H1 (cell line): ENCODE results near the gene ABCD1. TPM values are rescaled to one million over a fixed set of nuclear protein-coding genes. Genes with fewer than 3 reads are reported as not detected.

ENCODE experiments used
- CTCF ChIA-PET: fragments of 300-600 bp; sonication (Branson Sonifier 250); formaldehyde crosslinking; loops from one replicate; lab custom pipeline; 2021; ENCODE audit not compliant: partially characterized antibody; lab: Charles Lee
- POLR2A ChIA-PET: fragments of 300-600 bp; sonication (Branson Sonifier 250); formaldehyde crosslinking; loops from one replicate; lab custom pipeline; 2021; ENCODE audit warnings: inconsistent platforms; ENCODE audit not compliant: partially characterized antibody; lab: Charles Lee
- DNase-seq, 2 experiments: peaks; one replicate each; pipeline versions ENCODE4 v3.0.0 to v3.0.0-alpha.2; 2010 to 2022; ENCODE audit warnings: low spot score in 2 of 2, low read depth in 1 of 2, mixed read lengths in 1 of 2
- FAIRE-seq: peaks from 2 replicates; lab custom pipeline; 2011; peaks lifted over from hg19 to GRCh38; lab: Jason Lieb, UNC
- H2AFZ ChIP-seq: 2 replicates; pipeline ENCODE4 v1.8.1; 2012; ENCODE audit warnings: low read length, inconsistent platforms
- H2AK5ac ChIP-seq: 2 replicates; pipeline ENCODE4 v1.6.1; 2013; ENCODE audit warnings: low read depth, low read length
- H2BK120ac ChIP-seq: replicated peaks from 2 replicates; pipeline ENCODE3; 2013; ENCODE audit warnings: low read depth, low read length, inconsistent platforms
- H2BK12ac ChIP-seq: 2 replicates; pipeline ENCODE4 v1.6.1; 2013; ENCODE audit warnings: low read depth, low read length
- H2BK15ac ChIP-seq: 2 replicates; pipeline ENCODE4 v1.6.1; 2013; ENCODE audit warnings: low read length
- H2BK20ac ChIP-seq: 2 replicates; pipeline ENCODE4 v1.6.1; 2013; ENCODE audit warnings: low read length
- H2BK5ac ChIP-seq: 2 replicates; pipeline ENCODE4 v1.6.1; 2013; ENCODE audit warnings: low read depth, low read length
- H3K14ac ChIP-seq: 2 replicates; pipeline ENCODE4 v1.6.1; 2013; ENCODE audit warnings: inconsistent platforms; ENCODE audit not compliant: insufficient read length
- H3K18ac ChIP-seq: 2 replicates; pipeline ENCODE4 v1.6.1; 2013; ENCODE audit warnings: low read length; ENCODE audit errors: extremely low read depth
- H3K23ac ChIP-seq: 2 replicates; pipeline ENCODE4 v1.6.1; 2013; ENCODE audit warnings: inconsistent platforms; ENCODE audit not compliant: insufficient read length
- H3K23me2 ChIP-seq: 2 replicates; pipeline ENCODE4 v1.6.1; 2013; ENCODE audit warnings: low read depth, low read length
- H3K27ac ChIP-seq: 2 replicates; pipeline ENCODE4 v1.6.1; 2011; ENCODE audit warnings: low read depth, low read length, inconsistent platforms
- H3K27me3 ChIP-seq, 4 experiments: replicated peaks in 1 of 4; 1 replicate in 1 of 4; 2 replicates in 3 of 4; pipeline versions ENCODE4 v1.6.1 to v1.8.1; 2011 to 2013; ENCODE audit warnings: low read length in 3 of 4, mild to moderate bottlenecking in 3 of 4, inconsistent platforms in 2 of 4, mixed read lengths in 2 of 4, moderate library complexity in 1 of 4; ENCODE audit not compliant: control insufficient read depth in 3 of 4, insufficient read depth in 3 of 4; ENCODE audit errors: extremely low read depth in 1 of 4
- H3K36me3 ChIP-seq, 4 experiments: 2 replicates each; pipeline versions ENCODE4 v1.6.1 to v1.8.1; 2011 to 2013; ENCODE audit warnings: mild to moderate bottlenecking in 4 of 4, low read length in 3 of 4, moderate library complexity in 2 of 4, control low read depth in 1 of 4, inconsistent platforms in 1 of 4; ENCODE audit not compliant: insufficient read depth in 4 of 4, control insufficient read depth in 2 of 4
- H3K4ac ChIP-seq: replicated peaks from 2 replicates; pipeline ENCODE3; 2013; ENCODE audit warnings: low read length, low read depth, mixed read lengths, inconsistent platforms; ENCODE audit not compliant: insufficient read length
- H3K4me1 ChIP-seq, 4 experiments: replicated peaks in 1 of 4; 1 replicate in 1 of 4; 2 replicates in 3 of 4; pipeline versions ENCODE4 v1.6.1 to v1.8.1; 2011 to 2013; ENCODE audit warnings: low read length in 3 of 4, inconsistent platforms in 2 of 4, mixed read lengths in 1 of 4; ENCODE audit not compliant: insufficient read depth in 4 of 4, control insufficient read depth in 3 of 4
- H3K4me2 ChIP-seq, 2 experiments: 2 replicates each; pipeline versions ENCODE4 v1.6.1 to v1.8.1; 2011 to 2013; ENCODE audit warnings: low read depth in 2 of 2, low read length in 2 of 2, control low read depth in 1 of 2, inconsistent platforms in 1 of 2, mild to moderate bottlenecking in 1 of 2; ENCODE audit not compliant: insufficient read depth in 1 of 2
- H3K4me3 ChIP-seq, 4 experiments: fragments of 200-600, 300-600 bp in 1 of 4; sonication (generic), shearing (Covaris generic), sonication (Bioruptor Twin) in 1 of 4; 2 replicates each; pipeline versions ENCODE4 v1.5.1 to v1.8.1; 2011 to 2016; ENCODE audit warnings: low read length in 4 of 4, low read depth in 3 of 4, control low read depth in 2 of 4, inconsistent platforms in 2 of 4, mild to moderate bottlenecking in 2 of 4, mixed read lengths in 1 of 4, moderate library complexity in 1 of 4; ENCODE audit not compliant: insufficient read depth in 2 of 4; ENCODE audit errors: extremely low read depth in 1 of 4
- H3K56ac ChIP-seq: replicated peaks from 2 replicates; pipeline ENCODE3; 2013; ENCODE audit warnings: low read depth, mild to moderate bottlenecking, mixed read lengths, low read length, inconsistent platforms; ENCODE audit not compliant: insufficient read length
- H3K79me1 ChIP-seq: 2 replicates; pipeline ENCODE4 v1.6.1; 2013; ENCODE audit warnings: low read depth, low read length, control low read depth
- H3K79me2 ChIP-seq, 2 experiments: 2 replicates each; pipeline versions ENCODE4 v1.6.1 to v1.8.1; 2012 to 2013; ENCODE audit warnings: low read length in 2 of 2, mild to moderate bottlenecking in 2 of 2, inconsistent platforms in 1 of 2; ENCODE audit not compliant: insufficient read depth in 2 of 2, control insufficient read depth in 1 of 2
- H3K9ac ChIP-seq, 4 experiments: replicated peaks in 1 of 4; 1 replicate in 1 of 4; 2 replicates in 3 of 4; pipeline versions ENCODE4 v1.6.1 to v1.8.1; 2011 to 2013; ENCODE audit warnings: low read depth in 3 of 4, low read length in 3 of 4, control low read depth in 2 of 4, mild to moderate bottlenecking in 2 of 4, moderate library complexity in 2 of 4, inconsistent platforms in 1 of 4; ENCODE audit errors: extremely low read depth in 1 of 4
- H3K9me3 ChIP-seq, 2 experiments: 2 replicates each; pipeline versions ENCODE4 v1.6.1 to v1.8.1; 2012 to 2013; ENCODE audit warnings: mild to moderate bottlenecking in 2 of 2, moderate library complexity in 2 of 2, control low read depth in 1 of 2, inconsistent platforms in 1 of 2, low read depth in 1 of 2, low read length in 1 of 2, mixed read lengths in 1 of 2; ENCODE audit not compliant: insufficient read depth in 2 of 2
- H4K20me1 ChIP-seq, 2 experiments: replicated peaks in 1 of 2; 2 replicates each; pipeline versions ENCODE3 to v1.8.1; 2011 to 2013; ENCODE audit warnings: inconsistent platforms in 2 of 2, low read length in 2 of 2, mild to moderate bottlenecking in 1 of 2; ENCODE audit not compliant: insufficient read depth in 2 of 2, control insufficient read depth in 1 of 2
- H4K5ac ChIP-seq: 2 replicates; pipeline ENCODE4 v1.6.1; 2013; ENCODE audit warnings: low read length, low read depth, mixed read lengths, inconsistent platforms; ENCODE audit not compliant: insufficient read length
- H4K8ac ChIP-seq: 2 replicates; pipeline ENCODE4 v1.8.0; 2013; ENCODE audit warnings: mild to moderate bottlenecking, moderate library complexity, low read length, inconsistent platforms; ENCODE audit not compliant: insufficient read depth; ENCODE audit errors: extremely low read depth
- H4K91ac ChIP-seq: replicated peaks from 2 replicates; pipeline ENCODE3; 2013; ENCODE audit warnings: low read length, mixed read lengths, inconsistent platforms; ENCODE audit not compliant: insufficient read length
- ASH2L ChIP-seq: fragments of 200-600, 300-600 bp; sonication (generic); IDR thresholded peaks from one replicate; pipeline ENCODE4 v1.7.1; 2017; ENCODE audit warnings: low read length
- CTBP2 ChIP-seq: IDR thresholded peaks from 2 replicates; pipeline ENCODE4 v1.7.0; 2011; ENCODE audit warnings: borderline replicate concordance, mild to moderate bottlenecking, moderate library complexity, mixed read lengths, low read length; ENCODE audit not compliant: insufficient read depth, insufficient read length
- EGR1 ChIP-seq: IDR thresholded peaks from 2 replicates; pipeline ENCODE4 v1.6.1; 2011; ENCODE audit warnings: low read depth, low read length, borderline replicate concordance
- GABPA ChIP-seq: IDR thresholded peaks from 2 replicates; pipeline ENCODE4 v1.6.1; 2011; ENCODE audit warnings: mild to moderate bottlenecking, low read length, moderate library complexity, borderline replicate concordance; ENCODE audit not compliant: insufficient read depth
- GTF2F1 ChIP-seq: IDR thresholded peaks from 2 replicates; pipeline ENCODE4 v1.6.1; 2012; ENCODE audit warnings: low read depth, low read length, improper control_type of control experiment, borderline replicate concordance
- JUN ChIP-seq: IDR thresholded peaks from 2 replicates; pipeline ENCODE4 v1.6.1; 2011; ENCODE audit warnings: low read depth, mild to moderate bottlenecking, improper control_type of control experiment, low read length
- POU5F1 ChIP-seq: IDR thresholded peaks from 2 replicates; pipeline ENCODE4 v1.6.1; 2011; ENCODE audit warnings: low read depth, mild to moderate bottlenecking, low read length, moderate library complexity
- RFX5 ChIP-seq: IDR thresholded peaks from 2 replicates; pipeline ENCODE4 v1.6.1; 2011; ENCODE audit warnings: low read depth, low read length, improper control_type of control experiment, borderline replicate concordance
- SP4 ChIP-seq: IDR thresholded peaks from 2 replicates; pipeline ENCODE4 v1.6.1; 2012; ENCODE audit warnings: low read length, inconsistent platforms
- SUZ12 ChIP-seq: fragments of 200-600 bp; sonication (generic); IDR thresholded peaks from 2 replicates; pipeline ENCODE4 v1.6.1; 2012; ENCODE audit warnings: mild to moderate bottlenecking, inconsistent platforms, low read length, moderate library complexity, mixed read lengths
- TBP ChIP-seq: IDR thresholded peaks from 2 replicates; pipeline ENCODE4 v1.6.1; 2011; ENCODE audit warnings: low read depth, low read length, improper control_type of control experiment
- TEAD4 ChIP-seq: IDR thresholded peaks from 2 replicates; pipeline ENCODE4 v1.6.1; 2012; ENCODE audit warnings: low read depth, low read length, inconsistent platforms, mixed read lengths
- YY1 ChIP-seq: IDR thresholded peaks from 2 replicates; pipeline ENCODE4 v1.6.1; 2011; ENCODE audit warnings: low read depth, mild to moderate bottlenecking, low read length
- WGBS, 2 experiments: shearing (Covaris generic) in 1 of 2; methylation state at CpG; one replicate each; pipeline versions ENCODE4 v1.1.6 to v1.1.7; 2013 to 2015; ENCODE audit warnings: low lambda C conversion rate in 2 of 2, mixed read lengths in 2 of 2, inconsistent platforms in 1 of 2, low coverage in 1 of 2, missing lambda C conversion rate in 1 of 2; ENCODE audit not compliant: insufficient replicate concordance in 2 of 2, insufficient coverage in 1 of 2, insufficient read length in 1 of 2; ENCODE audit errors: extremely low coverage in 1 of 2, missing lambda C conversion rate in 1 of 2; 5-methylcytosine and 5-hydroxymethylcytosine counted together
- polyA plus RNA-seq, 7 experiments: library from polyadenylated mRNA; depleted of rRNA in 3 of 7; stranded (reverse) in 5 of 7; unstranded in 2 of 7; fragments of >200 nt in 5 of 7; fragments of 200-250 nt in 2 of 7; gene quantifications; 1 replicate in 5 of 7; 2 replicates in 1 of 7; 4 replicates in 1 of 7; pipeline versions ENCODE4 v1.2.1 to v1.2.3, GENCODE V29; 2011 to 2013; ENCODE audit warnings: missing spikeins in 2 of 7, mixed read lengths in 2 of 7
- total RNA-seq: library from RNA; stranded (reverse); fragmentation: NEBNext Ultra II Directional; extraction: Animal tissue kit (Norgen Biotek cat#: 25700); gene quantifications from 2 replicates; pipeline ENCODE4 v1.2.1, GENCODE V29; 2021

ABCD1 gene
- total and polyA plus RNA-seq, 2 of the 8 experiments (the other 6 are each of a cell fraction or from before 2014, with no cell fraction given): 3.1 to 6.6 TPM

DNA sequence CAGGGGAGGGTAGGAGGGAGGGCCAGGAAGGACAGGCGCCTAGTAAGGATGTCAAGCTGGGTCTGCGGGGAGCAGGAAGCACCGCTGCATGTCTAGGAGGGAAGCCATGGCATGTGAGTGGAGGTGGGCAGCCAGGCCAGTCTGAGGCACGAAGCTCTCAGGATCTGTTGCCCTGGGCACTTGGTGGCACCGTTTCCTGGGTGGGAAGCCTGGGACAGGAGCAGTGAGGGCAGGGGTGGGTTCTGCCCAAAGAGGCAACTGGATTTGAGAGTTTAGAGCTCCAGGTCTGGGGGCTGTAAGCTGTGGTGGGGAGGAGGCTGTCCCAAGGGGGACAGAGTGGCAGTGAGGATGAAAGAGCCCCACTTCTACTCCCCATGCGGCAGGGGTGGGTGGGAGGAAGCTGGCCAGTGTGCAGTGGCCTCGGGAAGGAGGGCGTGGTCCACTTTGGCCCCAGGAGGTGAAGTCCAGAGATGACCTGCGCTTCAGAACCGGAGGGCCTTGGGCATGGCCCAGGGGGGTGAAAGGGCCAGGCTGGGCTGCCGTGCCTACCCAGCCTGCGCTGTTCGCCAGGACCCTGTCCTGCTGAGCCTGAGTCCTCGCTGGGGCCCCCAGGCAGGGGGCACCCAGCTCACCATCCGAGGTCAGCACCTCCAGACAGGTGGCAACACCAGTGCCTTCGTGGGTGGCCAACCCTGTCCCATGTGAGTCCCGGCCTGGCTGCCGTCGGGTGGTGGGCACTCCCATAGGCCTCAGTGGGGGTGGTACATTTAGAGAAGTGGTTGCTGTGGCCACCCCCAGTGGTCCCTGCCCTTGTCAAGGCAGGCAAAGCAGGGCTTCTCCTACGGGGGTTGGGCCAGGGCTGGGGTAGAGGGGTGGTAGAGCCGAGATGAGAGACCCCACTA is 47.9 kb downstream of the ABCD1 start:
- Histone ChIP-seq H3K27ac (no peak overlapping the region), H2AFZ (no peak overlapping the region), H2BK120ac (no peak overlapping the region), H4K20me1 (no peaks in the 10 kb centered on the region), H2BK15ac (no peak overlapping the region), H3K14ac (no peak overlapping the region), H3K4me1 (no peaks in the 10 kb centered on the region), H4K5ac (no peak overlapping the region), H4K8ac (no peak overlapping the region), H3K36me3 (no peaks in the 10 kb centered on the region), H3K27me3 (no peaks in the 10 kb centered on the region), H3K56ac (no peak overlapping the region), H2BK5ac (no peak overlapping the region), H4K91ac (no peak overlapping the region), H3K4me3 (no peak overlapping the region), H3K4me2 (no peak overlapping the region), H3K23me2 (no peaks in the 10 kb centered on the region), H3K4ac (no peak overlapping the region), H2BK20ac (no peak overlapping the region), H3K79me1 (no peaks in the 10 kb centered on the region), H3K79me2 (no peaks in the 10 kb centered on the region), H3K23ac (no peak overlapping the region), H2BK12ac (no peak overlapping the region), H2AK5ac (no peak overlapping the region), H3K18ac (no peak overlapping the region), H3K9ac (no peak overlapping the region), H3K9me3 (no peaks in the 10 kb centered on the region)
- ChIA-PET CTCF (interaction anchor here (0.9 to 1.6 kb wide), 4 partner anchors 9 to 80 kb away, joined by 3 to 4 read pairs (median 3); no protein-coding TSS in a partner anchor), POLR2A (interaction anchor here (1.6 kb wide), 1 partner anchor 26 kb away, joined by 4 read pairs; no protein-coding TSS in a partner anchor)
- FAIRE-seq (no peak), DNase-seq (no peak)
- WGBS, 2 experiments: 97% methylated on average over 5 of the region's 21 CpGs; no CpG with 5 or more reads in 1 of the 2 experiments
- TF ChIP-seq SP4 (no peak), TEAD4 (no peak), POU5F1 (no peak), SUZ12 (no peak), ASH2L (no peak), CTBP2 (no peak), GABPA (no peak), EGR1 (no peak), TBP (no peak), RFX5 (no peak), YY1 (no peak), JUN (no peak), GTF2F1 (no peak)
